Sigmoid colon (tissue), 7 donors: ENCODE measurements around the gene CFAP91. TPM values are rescaled to one million over a fixed set of nuclear protein-coding genes. Genes with fewer than 3 reads are reported as not detected.

ENCODE experiments used
- DNase-seq: peaks from one replicate; pipeline ENCODE4 v3.0.0-alpha.2; 2019
- H3K27ac ChIP-seq, 4 donors: fragments of 200-600 bp; sonication (generic); one replicate each; pipeline ENCODE4 v1.5.1; 2016 to 2019; ENCODE audit warnings: mild to moderate bottlenecking in 1 of 4
- H3K27me3 ChIP-seq, 3 donors: fragments of 200-600 bp; sonication (generic); one replicate each; pipeline ENCODE4 v1.5.1; 2019; ENCODE audit warnings: mild to moderate bottlenecking in 1 of 3
- H3K36me3 ChIP-seq, 4 donors: fragments of 200-600 bp; sonication (generic); one replicate each; pipeline ENCODE4 v1.5.1; 2016 to 2019
- H3K4me1 ChIP-seq, 4 donors: fragments of 200-600 bp; sonication (generic); one replicate each; pipeline ENCODE4 v1.5.1; 2017 to 2019
- H3K4me3 ChIP-seq, 4 donors: fragments of 200-600 bp; sonication (generic); one replicate each; pipeline ENCODE4 v1.5.1; 2017 to 2019; ENCODE audit warnings: mild to moderate bottlenecking in 2 of 4, moderate library complexity in 1 of 4
- H3K9me3 ChIP-seq, 4 donors: fragments of 200-600 bp in 3 of 4; sonication (generic) in 3 of 4; one replicate each; pipeline versions ENCODE4 v1.5.1 to v1.6.1; 2013 to 2019
- EP300 ChIP-seq, 4 donors: sonication (generic); formaldehyde crosslinking; IDR thresholded peaks; one replicate each; pipeline ENCODE4 v1.6.1; 2017; ENCODE audit warnings: antibody characterized with exemption in 4 of 4
- POLR2A ChIP-seq, 2 donors: fragments of 450-650 bp; IDR thresholded peaks; one replicate each; pipeline ENCODE4 v1.6.1; 2016; ENCODE audit warnings: antibody characterized with exemption in 2 of 2, mild to moderate bottlenecking in 2 of 2, moderate library complexity in 2 of 2
- POLR2AphosphoS5 ChIP-seq, 4 donors: sonication (generic); formaldehyde crosslinking; IDR thresholded peaks; one replicate each; pipeline ENCODE4 v1.6.1; 2017; ENCODE audit warnings: antibody characterized with exemption in 4 of 4
- WGBS, 2 donors: extraction: QIAGEN DNeasy Blood & Tissue Kit; methylation state at CpG; one replicate each; pipeline ENCODE4 v1.1.7; 2013; 5-methylcytosine and 5-hydroxymethylcytosine counted together
- intact Hi-C: fragments of 100-400 bp; cut with DNase I; formaldehyde crosslinking; loops from one replicate; pipeline ENCODE4 v1.15.1; 2023
- polyA plus RNA-seq, 3 donors: library from polyadenylated mRNA; stranded (reverse); fragments of 200-250 nt; gene quantifications; one replicate each; pipeline ENCODE4 v1.2.3, GENCODE V29; 2013
- total RNA-seq, 4 donors: library from RNA; depleted of rRNA; stranded (reverse); fragments of >200 nt; gene quantifications; one replicate each; pipeline ENCODE4 v1.1.0, GENCODE V29; 2016
- TF ChIP-seq, protein P1 (sequence below), 4 experiments: fragments of 450-650 bp in 3 of 4; fragments of 200-600 bp in 1 of 4; IDR thresholded peaks; one replicate each; pipeline ENCODE4 v1.5.1; 2016 to 2019; ENCODE audit warnings: antibody characterized with exemption in 4 of 4, mild to moderate bottlenecking in 3 of 4, moderate library complexity in 2 of 4
- donor health status: healthy with polysubstance abuse.
- donor health status: Bipolar disorder and iron deficiency.
- donor health status: healthy.

CFAP91 gene
- total and polyA plus RNA-seq, 7 donors, result 0.39 to 11.8 (median 1.4) TPM

DNA sequence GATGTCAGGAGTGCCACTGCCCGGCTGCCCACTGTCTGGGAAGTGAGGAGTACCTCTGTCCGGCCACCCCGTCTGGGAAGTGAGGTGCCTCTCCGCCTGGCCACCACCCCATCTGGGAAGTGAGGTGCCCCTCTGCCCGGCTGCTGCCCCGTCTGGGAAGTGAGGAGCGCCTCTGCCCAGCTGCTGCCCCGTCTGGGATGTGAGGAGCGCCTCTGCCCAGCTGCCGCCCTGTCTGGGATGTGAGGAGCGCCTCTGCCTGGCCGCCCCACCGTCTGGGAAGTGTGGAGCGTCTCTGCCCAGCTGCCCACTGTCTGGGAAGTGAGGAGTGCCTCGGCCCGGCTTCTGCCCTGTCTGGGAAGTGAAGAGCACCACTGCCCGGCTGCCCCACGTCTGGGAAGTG is 28.9 kb upstream of the CFAP91 start:
- no peak for DNase-seq
- Histone ChIP-seq H3K27me3 (no peaks in the 10 kb centered on the region), H3K27ac (no peak overlapping the region), H3K4me1 (peaks cover 0 to 27% (median 19%) of the 10 kb centered on the region in 4 donors), H3K4me3 (no peak overlapping the region), H3K9me3 (no peaks in the 10 kb centered on the region), H3K36me3 (peaks cover 0 to 53% (median 19%) of the 10 kb centered on the region in 4 donors)
- TF ChIP-seq EP300 (IDR thresholded peaks at IDR 0.05) (no peak), POLR2A (IDR thresholded peaks at IDR 0.05) (no peak), POLR2AphosphoS5 (IDR thresholded peaks at IDR 0.05) (no peak)
- TF ChIP-seq, protein P1, sequence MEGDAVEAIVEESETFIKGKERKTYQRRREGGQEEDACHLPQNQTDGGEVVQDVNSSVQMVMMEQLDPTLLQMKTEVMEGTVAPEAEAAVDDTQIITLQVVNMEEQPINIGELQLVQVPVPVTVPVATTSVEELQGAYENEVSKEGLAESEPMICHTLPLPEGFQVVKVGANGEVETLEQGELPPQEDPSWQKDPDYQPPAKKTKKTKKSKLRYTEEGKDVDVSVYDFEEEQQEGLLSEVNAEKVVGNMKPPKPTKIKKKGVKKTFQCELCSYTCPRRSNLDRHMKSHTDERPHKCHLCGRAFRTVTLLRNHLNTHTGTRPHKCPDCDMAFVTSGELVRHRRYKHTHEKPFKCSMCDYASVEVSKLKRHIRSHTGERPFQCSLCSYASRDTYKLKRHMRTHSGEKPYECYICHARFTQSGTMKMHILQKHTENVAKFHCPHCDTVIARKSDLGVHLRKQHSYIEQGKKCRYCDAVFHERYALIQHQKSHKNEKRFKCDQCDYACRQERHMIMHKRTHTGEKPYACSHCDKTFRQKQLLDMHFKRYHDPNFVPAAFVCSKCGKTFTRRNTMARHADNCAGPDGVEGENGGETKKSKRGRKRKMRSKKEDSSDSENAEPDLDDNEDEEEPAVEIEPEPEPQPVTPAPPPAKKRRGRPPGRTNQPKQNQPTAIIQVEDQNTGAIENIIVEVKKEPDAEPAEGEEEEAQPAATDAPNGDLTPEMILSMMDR (IDR thresholded peaks at IDR 0.05), result no peak
- WGBS, 2 donors, result 89 to 96% methylated on average over 18 of the region's 18 CpGs
- intact Hi-C loops, result loop anchor here (10.0 kb wide), 1 partner anchor 421 kb away; the partner anchor contains the start of gene GSK3B

DNA sequence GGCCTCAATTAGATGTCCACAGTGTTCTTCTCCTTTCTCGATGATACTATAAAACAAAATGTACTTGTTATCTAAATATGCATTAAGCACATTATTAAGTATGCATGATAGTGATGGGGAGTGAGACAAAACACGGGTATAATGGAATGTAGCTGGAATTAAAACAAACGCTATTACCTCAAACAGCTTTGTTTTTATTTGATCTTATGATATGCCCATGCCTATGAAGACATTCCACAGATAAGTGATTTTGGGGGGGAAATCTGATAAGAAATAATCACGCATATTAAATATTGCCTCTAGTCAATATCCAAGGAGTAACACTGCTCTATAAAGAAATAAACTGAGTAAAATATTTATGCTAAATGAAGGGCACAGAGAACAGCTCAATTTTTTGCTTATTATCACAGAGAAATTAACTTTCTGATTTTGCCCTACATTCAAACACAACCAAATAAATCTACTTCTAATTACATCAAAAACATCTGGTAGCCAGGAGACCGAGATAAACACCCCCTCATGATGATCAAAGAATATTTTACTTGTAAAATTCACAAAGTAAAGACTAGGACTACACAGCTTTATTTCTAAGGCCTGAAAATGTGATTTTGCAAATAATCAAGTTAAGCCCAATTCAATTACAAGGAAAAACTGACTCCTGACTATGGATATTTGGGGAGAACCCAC is 27.5 kb upstream of the CFAP91 start:
- H3K9me3 ChIP-seq, result no peaks in the 10 kb centered on the region
- H3K27ac ChIP-seq, result peak overlapping the region; percentile 93 to 96 (median 96)
- peaks cover 0 to 19% (median 15%) of the 10 kb centered on the region in 4 donors for H3K4me1 ChIP-seq
- H3K4me3 ChIP-seq, result peak overlapping the region in 1 of 4 donors; percentile 69
- H3K36me3 ChIP-seq, result peaks cover 0 to 42% (median 19%) of the 10 kb centered on the region in 4 donors
- TF ChIP-seq POLR2AphosphoS5 (IDR thresholded peaks at IDR 0.05), result no peak
- TF ChIP-seq POLR2A (IDR thresholded peaks at IDR 0.05), result no peak
- TF ChIP-seq, protein P1 (IDR thresholded peaks at IDR 0.05), result no peak
- TF ChIP-seq EP300 (IDR thresholded peaks at IDR 0.05), result no peak
- intact Hi-C loops, result loop anchor here (5.0 to 10.0 kb wide), 3 partner anchors 38 to 419 kb away; partner anchors contain the start of gene GSK3B
- no peak for DNase-seq
- WGBS, 2 donors, result 83 to 88% methylated on average over 5 of the region's 5 CpGs
- H3K27me3 ChIP-seq, result no peaks in the 10 kb centered on the region

DNA sequence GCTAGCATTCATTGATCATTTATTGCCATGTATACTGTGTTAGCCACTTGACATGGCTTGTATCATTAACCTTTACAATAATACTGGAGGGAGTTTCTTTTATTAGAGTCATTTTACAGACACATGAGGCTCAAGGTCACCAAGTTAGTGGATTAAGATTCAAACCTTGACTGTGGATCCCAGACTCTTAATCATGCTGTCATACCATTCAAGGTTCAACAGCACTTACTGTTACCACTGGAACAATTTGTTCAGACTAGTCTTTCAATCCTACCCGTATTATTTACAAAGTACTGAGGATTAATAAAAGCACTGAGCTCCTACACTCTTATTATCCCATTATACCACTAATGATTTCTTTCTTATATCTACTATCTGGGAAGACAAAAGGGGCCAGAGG is 26.8 kb upstream of the CFAP91 start:
- intact Hi-C loops, result loop anchor here (2.0 to 10.0 kb wide), 5 partner anchors 13 to 419 kb away; partner anchors contain the start of genes ADPRH and GSK3B
- no peaks in the 10 kb centered on the region for H3K27me3 ChIP-seq
- no peaks in the 10 kb centered on the region for H3K9me3 ChIP-seq
- H3K4me1 ChIP-seq, result peaks cover 0 to 19% (median 15%) of the 10 kb centered on the region in 4 donors
- WGBS, 2 donors, result 67 to 80% methylated on average over 1 of the region's 1 CpG
- peak overlapping the region in 3 of 4 donors; percentile 69 to 81 (median 77) for H3K4me3 ChIP-seq
- no peak for DNase-seq
- H3K27ac ChIP-seq, result peak overlapping the region; percentile 93 to 96 (median 96)
- TF ChIP-seq POLR2A (IDR thresholded peaks at IDR 0.05) (no peak), EP300 (IDR thresholded peaks at IDR 0.05) (peak in 1 of 4 donors; percentile 49)
- H3K36me3 ChIP-seq, result peaks cover 0 to 35% (median 19%) of the 10 kb centered on the region in 4 donors

DNA sequence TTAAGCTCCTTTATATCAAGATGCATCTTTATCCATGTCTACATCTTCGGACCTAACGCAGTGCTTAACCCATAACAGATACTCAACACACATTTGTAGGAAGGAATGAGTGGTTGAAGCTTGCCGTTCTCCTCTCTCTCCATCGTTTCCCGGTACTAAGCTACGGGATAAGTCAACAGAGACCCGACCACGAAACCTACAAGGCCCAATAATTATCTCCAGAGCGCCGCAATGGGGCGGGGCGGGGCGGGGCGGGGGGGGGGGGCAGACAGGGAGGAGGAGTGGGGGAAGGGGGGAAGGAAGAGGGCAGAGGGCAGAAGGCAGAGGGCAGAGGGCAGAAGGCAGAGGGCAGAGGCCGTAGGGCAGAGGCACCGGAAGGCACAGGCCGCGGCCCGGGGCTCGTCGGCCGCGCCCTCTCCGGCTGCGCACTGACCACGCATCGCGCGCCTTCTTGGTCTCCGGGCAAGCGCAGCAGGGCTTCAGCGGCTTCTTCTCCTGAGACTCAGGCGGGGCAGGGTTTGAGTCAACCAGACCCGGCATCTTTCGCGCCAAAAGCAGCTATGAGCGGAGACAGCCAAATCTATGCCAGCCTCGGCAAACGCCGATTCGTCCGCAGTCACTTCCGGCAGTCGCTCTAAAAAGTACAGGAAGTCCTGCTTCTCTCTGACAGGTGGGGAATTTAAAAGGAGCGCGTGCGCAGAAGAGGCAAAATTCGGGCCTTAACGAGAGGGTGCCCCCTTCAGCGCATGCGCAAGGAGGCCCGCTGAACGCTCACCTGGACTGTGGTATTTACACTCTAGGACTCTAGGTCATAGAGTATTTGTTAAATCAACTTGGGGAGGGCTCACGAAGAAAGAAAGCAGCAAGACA is 25.8 kb upstream of the CFAP91 start, which contains the start of gene COX17:
Gene COX17 (minus strand): TSS at position 636 of the 870 bp plus-strand sequence. CDS start 96 bp downstream, at position 540.
- intact Hi-C loops, result loop anchor here (1.0 to 10.0 kb wide), 6 partner anchors 14 to 418 kb away; partner anchors contain the start of genes ADPRH, GSK3B and TIMMDC1
- TF ChIP-seq POLR2A (IDR thresholded peaks at IDR 0.05) (peak; percentile 46 to 53), POLR2AphosphoS5 (IDR thresholded peaks at IDR 0.05) (peak; percentile 80 to 88 (median 85))
- TF ChIP-seq, protein P1 (IDR thresholded peaks at IDR 0.05), result no peak
- 1% methylated on average over 53 to 54 of the region's 54 CpGs for WGBS, 2 donors

More for the DNA sequence above, 25.8 kb upstream of the CFAP91 start, which contains the start of gene COX17:
- Histone ChIP-seq H3K27ac (peak within 1 kb of the TSS; percentile 93 to 96 (median 96)), H3K36me3 (peaks cover 0 to 26% (median 18%) of the 10 kb centered on the region in 4 donors), H3K9me3 (no peaks in the 10 kb centered on the region), H3K27me3 (no peaks in the 10 kb centered on the region), H3K4me3 (peak within 1 kb of the TSS; percentile 69 to 81 (median 74)), H3K4me1 (peaks cover 0 to 19% (median 15%) of the 10 kb centered on the region in 4 donors)
- DNase-seq, result peak; percentile 98
